K562 (cell line): ENCODE data around the gene BGN. TPM values are rescaled to one million over a fixed set of nuclear protein-coding genes. Genes with fewer than 3 reads are reported as not detected.

Experiments used
- ATAC-seq: fragments of 200-7000 bp; cut with Tn5 transposase; 3 replicates; pipeline ENCODE4 v1.9.1; 2020; ENCODE audit warnings: moderate library complexity
- BruUV-seq: library from RNA; stranded (reverse); fragments of 400-500 nt; replicated peaks from 2 replicates; lab custom pipeline; 2021; lab: Mats Ljungman, UMichigan
- CTCF ChIA-PET: fragments of 300-600 bp; formaldehyde crosslinking; extraction: SDS; loops from one replicate; lab custom pipeline; 2021; ENCODE audit warnings: low intra/inter-chr PET ratio; lab: Yijun Ruan, JAX
- POLR2A ChIA-PET: fragments of 300-600, 350-650 bp; sonication (Branson Sonifier 250); formaldehyde crosslinking; extraction: SDS; loops from one replicate; lab custom pipeline; 2021; ENCODE audit warnings: antibody characterized with exemption, inconsistent platforms; lab: Yijun Ruan, JAX
- DNase-seq, 4 experiments: peaks; one replicate each; pipeline versions ENCODE4 v3.0.0 to v3.0.0-alpha.2; 2011 to 2018; ENCODE audit warnings: low spot score in 3 of 4, mixed read lengths in 3 of 4; ENCODE audit errors: extremely low read depth in 1 of 4
- FAIRE-seq: peaks from 2 replicates; lab custom pipeline; 2011; peaks lifted over from hg19 to GRCh38; lab: Jason Lieb, UNC
- H2AFZ ChIP-seq: 2 replicates; pipeline ENCODE4 v1.6.0; 2011; ENCODE audit warnings: low read depth, low read length, control low read depth, inconsistent platforms
- H3K27ac ChIP-seq: fragments of 200-600 bp; 3 replicates; pipeline ENCODE4 v1.8.0; 2011; ENCODE audit warnings: low read depth, mild to moderate bottlenecking, control low read depth, inconsistent platforms, low read length, moderate library complexity, mixed read lengths; ENCODE audit errors: extremely low read depth
- H3K27me3 ChIP-seq, 2 experiments: fragments of 300-600 bp in 1 of 2; 2 replicates in 1 of 2; 3 replicates in 1 of 2; pipeline versions ENCODE4 v1.6.0 to v1.8.0; 2011; ENCODE audit warnings: inconsistent platforms in 2 of 2, low read length in 2 of 2, mild to moderate bottlenecking in 1 of 2, mixed read lengths in 1 of 2, moderate library complexity in 1 of 2; ENCODE audit not compliant: control insufficient read depth in 2 of 2, insufficient read depth in 2 of 2
- H3K36me3 ChIP-seq: fragments of 300-600 bp; 3 replicates; pipeline ENCODE4 v1.8.0; 2011; ENCODE audit warnings: mild to moderate bottlenecking, low read length, inconsistent platforms; ENCODE audit not compliant: control insufficient read depth, insufficient read depth
- H3K4me1 ChIP-seq, 2 experiments: fragments of 200-600 bp in 1 of 2; replicated peaks in 1 of 2; 2 replicates in 1 of 2; 3 replicates in 1 of 2; pipeline versions ENCODE4 v1.5.1 to v1.8.0; 2011; ENCODE audit warnings: inconsistent platforms in 2 of 2, low read length in 2 of 2, mild to moderate bottlenecking in 1 of 2, mixed read lengths in 1 of 2, moderate library complexity in 1 of 2; ENCODE audit not compliant: control insufficient read depth in 2 of 2, insufficient read depth in 2 of 2
- H3K4me2 ChIP-seq: 2 replicates; pipeline ENCODE4 v1.6.1; 2011; ENCODE audit warnings: low read length, control low read depth, inconsistent platforms, mixed read lengths; ENCODE audit not compliant: insufficient read depth
- H3K4me3 ChIP-seq: fragments of 200-600 bp; sonication (generic), shearing (Covaris generic); 2 replicates; pipeline ENCODE4 v1.5.1; 2016; ENCODE audit warnings: control low read depth, inconsistent platforms
- H3K79me2 ChIP-seq: fragments of 200-600 bp; 3 replicates; pipeline ENCODE4 v1.8.0; 2011; ENCODE audit warnings: low read length, inconsistent platforms; ENCODE audit not compliant: control insufficient read depth, insufficient read depth
- H3K9ac ChIP-seq, 2 experiments: 2 replicates each; pipeline versions ENCODE4 v1.6.0 to v1.6.1; 2011; ENCODE audit warnings: low read depth in 2 of 2, low read length in 2 of 2, control low read depth in 1 of 2, inconsistent platforms in 1 of 2, mild to moderate bottlenecking in 1 of 2, mixed read lengths in 1 of 2; ENCODE audit not compliant: insufficient read depth in 1 of 2
- H3K9me1 ChIP-seq: one replicate; pipeline ENCODE4 v1.6.0; 2011; ENCODE audit warnings: inconsistent platforms, mild to moderate bottlenecking, low read length, moderate library complexity; ENCODE audit not compliant: control insufficient read depth, insufficient read depth
- H3K9me3 ChIP-seq: replicated peaks from 2 replicates; pipeline ENCODE4 v1.5.1; 2011; ENCODE audit warnings: low read depth, low read length, inconsistent platforms; ENCODE audit not compliant: control insufficient read depth, insufficient read depth
- H4K20me1 ChIP-seq: replicated peaks from 2 replicates; pipeline ENCODE4 v1.6.1; 2011; ENCODE audit warnings: low read length, inconsistent platforms, mixed read lengths; ENCODE audit not compliant: control insufficient read depth, insufficient read depth
- CTBP1 ChIP-seq: fragments of 450-650 bp; IDR thresholded peaks from 2 replicates; pipeline ENCODE4 v1.6.1; 2016; ENCODE audit warnings: borderline replicate concordance
- ESRRB ChIP-seq: fragments of 250-450 bp; sonication (Bioruptor Pico); IDR thresholded peaks from 2 replicates; pipeline ENCODE4 v1.5.0; 2020; ENCODE audit warnings: mild to moderate bottlenecking, moderate library complexity, borderline replicate concordance
- FOXK2 ChIP-seq, 2 experiments: fragments of 450-650 bp; IDR thresholded peaks in 1 of 2; conservative IDR thresholded peaks in 1 of 2; 2 replicates each; pipeline ENCODE4 v1.6.1; 2016; ENCODE audit warnings: low read depth in 2 of 2, mild to moderate bottlenecking in 1 of 2
- MCM3 ChIP-seq: fragments of 450-650 bp; IDR thresholded peaks from 2 replicates; pipeline ENCODE4 v1.6.1; 2016
- NCOA2 ChIP-seq, 2 experiments: fragments of 450-650 bp; IDR thresholded peaks; 2 replicates each; pipeline ENCODE4 v1.6.1; 2018; ENCODE audit warnings: mild to moderate bottlenecking in 2 of 2, moderate library complexity in 1 of 2; ENCODE audit not compliant: partially characterized antibody in 2 of 2
- SIN3B ChIP-seq: fragments of 450-650 bp; IDR thresholded peaks from 2 replicates; pipeline ENCODE4 v1.6.1; 2017; ENCODE audit warnings: low read depth, mild to moderate bottlenecking, moderate library complexity
- SMARCB1 ChIP-seq: IDR thresholded peaks from 2 replicates; pipeline ENCODE4 v1.6.1; 2011; ENCODE audit warnings: improper control_type of control experiment, low read depth; ENCODE audit not compliant: insufficient read length
- TCF7L2 ChIP-seq: fragments of 150-350 bp; IDR thresholded peaks from 2 replicates; pipeline ENCODE4 v1.6.1; 2016; ENCODE audit warnings: low read depth, mild to moderate bottlenecking, low read length, moderate library complexity
- YY1 ChIP-seq, 3 experiments: IDR thresholded peaks; 2 replicates each; pipeline ENCODE4 v1.6.1; 2011; ENCODE audit warnings: low read length in 2 of 3, mild to moderate bottlenecking in 2 of 3, moderate library complexity in 2 of 3, borderline replicate concordance in 1 of 3, control low read depth in 1 of 3, low read depth in 1 of 3; ENCODE audit not compliant: insufficient read depth in 3 of 3, insufficient replicate concordance in 2 of 3, control insufficient read depth in 1 of 3, insufficient read length in 1 of 3; ENCODE audit errors: extremely low read depth in 1 of 3
- ZFPM2 ChIP-seq: fragments of 250-450 bp; sonication (Bioruptor Pico); IDR thresholded peaks from 2 replicates; pipeline ENCODE4 v1.5.1; 2022; ENCODE audit warnings: mild to moderate bottlenecking
- ZNF121 ChIP-seq: sonication (generic); formaldehyde crosslinking; conservative IDR thresholded peaks from 2 replicates; pipeline ENCODE4 v1.8.0; 2022; ENCODE audit warnings: missing genetic modification reagents
- ZNF324 ChIP-seq: fragments of 250-450 bp; sonication (Bioruptor Pico); IDR thresholded peaks from 2 replicates; pipeline ENCODE4 v1.4.0; 2020; ENCODE audit warnings: mild to moderate bottlenecking
- ZNF561 ChIP-seq: fragments of 450-650 bp; formaldehyde crosslinking; conservative IDR thresholded peaks from 2 replicates; pipeline ENCODE4 v1.4.0; 2020; ENCODE audit warnings: mild to moderate bottlenecking, moderate library complexity
- WGBS: fragments of 100-300 bp; shearing (Covaris generic); methylation state at CpG from one replicate; pipeline ENCODE4 v1.1.6; 2016; ENCODE audit warnings: low coverage, mixed read lengths; ENCODE audit not compliant: insufficient coverage; ENCODE audit errors: missing lambda C conversion rate; 5-methylcytosine and 5-hydroxymethylcytosine counted together
- in situ Hi-C: fragments of 300-500 bp; cut with MboI; formaldehyde crosslinking; loops from 4 replicates; pipeline ENCODE4 v1.15.0; 2018; ENCODE audit warnings: inconsistent platforms, mixed read lengths
- intact Hi-C: fragments of 100-400 bp; cut with micrococcal nuclease; formaldehyde crosslinking; loops from 2 replicates; pipeline ENCODE4 v1.14.2; 2022
- polyA plus RNA-seq, 8 experiments: library from polyadenylated mRNA; depleted of rRNA in 4 of 8; stranded (reverse) in 5 of 8; unstranded in 3 of 8; fragments of >200 nt; fragmentation: Nextera tagmentation in 2 of 8; fragmentation: Illumina TruSeq in 1 of 8; extraction: Ambion mirVana in 2 of 8; extraction: Trizol in 1 of 8; gene quantifications; 2 replicates each; pipeline versions ENCODE4 v1.2.1 to v1.2.3, GENCODE V29; 2011 to 2014; ENCODE audit warnings: inconsistent platforms in 1 of 8, missing spikeins in 1 of 8
- total RNA-seq, 7 experiments: library from RNA; depleted of rRNA in 6 of 7; stranded (reverse); fragments of >200 nt in 6 of 7; fragmentation: Illumina TruSeq in 2 of 7; extraction: Trizol in 2 of 7; gene quantifications; 2 replicates each; pipeline versions ENCODE4 v1.2.1 to v1.2.3, GENCODE V29; 2011 to 2021; ENCODE audit warnings: low replicate concordance in 1 of 7
- TF ChIP-seq, protein P1 (sequence below): sonication (generic); formaldehyde crosslinking; IDR thresholded peaks from 2 replicates; pipeline ENCODE4 v1.8.0; 2023; ENCODE audit warnings: mild to moderate bottlenecking, missing genetic modification reagents
- TF ChIP-seq, protein P2 (sequence below): fragments of 450-650 bp; IDR thresholded peaks from one replicate; pipeline ENCODE4 v1.6.1; 2018; ENCODE audit warnings: mild to moderate bottlenecking, moderate library complexity; ENCODE audit not compliant: partially characterized antibody
- TF ChIP-seq, protein P3 (sequence below): sonication (generic); formaldehyde crosslinking; IDR thresholded peaks from 2 replicates; pipeline ENCODE4 v1.8.0; 2022; ENCODE audit warnings: missing genetic modification reagents, mild to moderate bottlenecking, borderline replicate concordance

Gene BGN
- total and polyA plus RNA-seq, 9 of the 15 experiments (the other 6 are each of a cell fraction or from before 2014, with no cell fraction given): 0.11 TPM; not detected in 8

DNA sequence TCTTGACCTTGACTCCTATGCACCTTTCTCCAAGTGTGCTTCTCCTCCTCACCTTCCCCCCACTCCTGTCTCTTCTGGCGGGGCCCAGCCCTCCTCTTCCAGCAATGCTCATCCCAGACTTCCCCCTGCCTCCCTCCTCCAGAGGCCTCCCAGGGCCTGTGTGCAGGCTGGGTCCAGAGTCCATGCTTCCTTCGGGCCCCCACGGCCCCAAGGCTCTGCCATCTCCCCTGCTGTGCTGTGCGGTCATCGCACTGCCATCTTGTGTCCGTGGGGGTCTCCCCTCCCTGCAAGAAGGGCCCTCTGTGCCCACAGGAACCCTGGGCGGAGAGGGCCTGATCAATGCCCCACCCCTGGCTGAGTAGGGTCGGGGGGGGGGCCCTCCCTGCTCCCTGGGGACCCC, 49.9 kb downstream of the BGN start (continued):
- TF ChIP-seq ZNF121 (CRISPR knock-in tag): no peak
- TF ChIP-seq, protein P1, sequence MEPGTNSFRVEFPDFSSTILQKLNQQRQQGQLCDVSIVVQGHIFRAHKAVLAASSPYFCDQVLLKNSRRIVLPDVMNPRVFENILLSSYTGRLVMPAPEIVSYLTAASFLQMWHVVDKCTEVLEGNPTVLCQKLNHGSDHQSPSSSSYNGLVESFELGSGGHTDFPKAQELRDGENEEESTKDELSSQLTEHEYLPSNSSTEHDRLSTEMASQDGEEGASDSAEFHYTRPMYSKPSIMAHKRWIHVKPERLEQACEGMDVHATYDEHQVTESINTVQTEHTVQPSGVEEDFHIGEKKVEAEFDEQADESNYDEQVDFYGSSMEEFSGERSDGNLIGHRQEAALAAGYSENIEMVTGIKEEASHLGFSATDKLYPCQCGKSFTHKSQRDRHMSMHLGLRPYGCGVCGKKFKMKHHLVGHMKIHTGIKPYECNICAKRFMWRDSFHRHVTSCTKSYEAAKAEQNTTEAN (CRISPR knock-in tag): no peak
- no peak for TF ChIP-seq YY1 (IDR thresholded peaks at IDR 0.05; ENCODE audit: borderline replicate concordance in 1 of 3, control insufficient read depth in 1 of 3, extremely low read depth in 1 of 3, insufficient read depth in 3 of 3, insufficient read length in 1 of 3, insufficient replicate concordance in 2 of 3, low read depth in 1 of 3, low read length in 2 of 3)
- no peak for TF ChIP-seq MCM3
- TF ChIP-seq CTBP1: no peak

DNA sequence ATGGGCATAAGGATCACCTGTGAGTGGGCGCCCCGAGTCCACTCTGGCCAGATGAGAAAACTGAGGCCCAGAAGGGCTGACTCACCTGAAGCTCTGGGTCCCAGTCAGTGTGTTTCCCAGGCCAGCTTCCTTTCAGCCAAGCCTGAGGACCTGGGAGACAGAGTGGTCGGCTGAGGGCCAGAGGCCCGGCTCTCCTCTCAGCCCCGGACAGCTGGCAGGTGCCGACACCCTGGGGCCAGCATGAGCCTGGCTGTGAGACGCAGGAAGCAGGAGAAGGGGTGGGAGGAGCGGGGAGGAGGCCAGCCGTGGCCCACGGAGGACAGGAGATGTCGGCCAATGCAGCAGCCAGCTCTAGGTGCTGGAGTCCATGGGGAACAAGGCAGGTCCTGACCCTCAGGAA, 51.6 kb downstream of the BGN start:
- Histone ChIP-seq H3K4me2 (no peak overlapping the region), H2AFZ (no peak overlapping the region), H3K9me3 (no peaks in the 10 kb centered on the region), H4K20me1 (no peaks in the 10 kb centered on the region), H3K27me3 (peaks cover 3 to 34% of the 10 kb centered on the region in 2 experiments; a peak in 3 of 5 replicates), H3K79me2 (no peaks in the 10 kb centered on the region), H3K4me3 (no peak overlapping the region), H3K27ac (no peak overlapping the region), H3K36me3 (no peaks in the 10 kb centered on the region), H3K9ac (no peak overlapping the region; a peak in 1 of 4 replicates), H3K9me1 (no peaks in the 10 kb centered on the region), H3K4me1 (peaks cover 0 to 35% of the 10 kb centered on the region in 2 experiments; a peak in 3 of 5 replicates)
- ATAC-seq (no peak), DNase-seq (no peak), FAIRE-seq (no peak)
- no TSS peak for BruUV-seq
- 25% methylated on average over 7 of the region's 11 CpGs for WGBS
- ChIA-PET CTCF (interaction anchor here (0.5 kb wide), 1 partner anchor 101 kb away, joined by 3 read pairs; no protein-coding TSS in a partner anchor), POLR2A (no interaction called here)
- intact Hi-C loops (no loop called here), in situ Hi-C loops (no loop called here)
- no peak for TF ChIP-seq NCOA2 (IDR thresholded peaks at IDR 0.05; ENCODE audit: partially characterized antibody in 2 of 2)
- TF ChIP-seq, protein P2, sequence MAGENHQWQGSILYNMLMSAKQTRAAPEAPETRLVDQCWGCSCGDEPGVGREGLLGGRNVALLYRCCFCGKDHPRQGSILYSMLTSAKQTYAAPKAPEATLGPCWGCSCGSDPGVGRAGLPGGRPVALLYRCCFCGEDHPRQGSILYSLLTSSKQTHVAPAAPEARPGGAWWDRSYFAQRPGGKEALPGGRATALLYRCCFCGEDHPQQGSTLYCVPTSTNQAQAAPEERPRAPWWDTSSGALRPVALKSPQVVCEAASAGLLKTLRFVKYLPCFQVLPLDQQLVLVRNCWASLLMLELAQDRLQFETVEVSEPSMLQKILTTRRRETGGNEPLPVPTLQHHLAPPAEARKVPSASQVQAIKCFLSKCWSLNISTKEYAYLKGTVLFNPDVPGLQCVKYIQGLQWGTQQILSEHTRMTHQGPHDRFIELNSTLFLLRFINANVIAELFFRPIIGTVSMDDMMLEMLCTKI: no peak
- TF ChIP-seq SMARCB1: no peak
- no peak for TF ChIP-seq ESRRB (CRISPR knock-in tag)
- no peak for TF ChIP-seq TCF7L2
- TF ChIP-seq FOXK2 (conservative IDR thresholded peaks at IDR 0.05 in 1 of 2, IDR thresholded peaks at IDR 0.05 in 1 of 2; ENCODE audit: low read depth in 2 of 2): no peak
- TF ChIP-seq, protein P3, sequence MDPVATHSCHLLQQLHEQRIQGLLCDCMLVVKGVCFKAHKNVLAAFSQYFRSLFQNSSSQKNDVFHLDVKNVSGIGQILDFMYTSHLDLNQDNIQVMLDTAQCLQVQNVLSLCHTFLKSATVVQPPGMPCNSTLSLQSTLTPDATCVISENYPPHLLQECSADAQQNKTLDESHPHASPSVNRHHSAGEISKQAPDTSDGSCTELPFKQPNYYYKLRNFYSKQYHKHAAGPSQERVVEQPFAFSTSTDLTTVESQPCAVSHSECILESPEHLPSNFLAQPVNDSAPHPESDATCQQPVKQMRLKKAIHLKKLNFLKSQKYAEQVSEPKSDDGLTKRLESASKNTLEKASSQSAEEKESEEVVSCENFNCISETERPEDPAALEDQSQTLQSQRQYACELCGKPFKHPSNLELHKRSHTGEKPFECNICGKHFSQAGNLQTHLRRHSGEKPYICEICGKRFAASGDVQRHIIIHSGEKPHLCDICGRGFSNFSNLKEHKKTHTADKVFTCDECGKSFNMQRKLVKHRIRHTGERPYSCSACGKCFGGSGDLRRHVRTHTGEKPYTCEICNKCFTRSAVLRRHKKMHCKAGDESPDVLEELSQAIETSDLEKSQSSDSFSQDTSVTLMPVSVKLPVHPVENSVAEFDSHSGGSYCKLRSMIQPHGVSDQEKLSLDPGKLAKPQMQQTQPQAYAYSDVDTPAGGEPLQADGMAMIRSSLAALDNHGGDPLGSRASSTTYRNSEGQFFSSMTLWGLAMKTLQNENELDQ (CRISPR knock-in tag): no peak
- no peak for TF ChIP-seq SIN3B
- TF ChIP-seq ZNF324 (CRISPR knock-in tag): no peak
- no peak for TF ChIP-seq ZNF561
- TF ChIP-seq ZFPM2 (CRISPR knock-in tag): no peak
